Thymus (tissue), 11 donors: ENCODE results near the gene ERCC1. TPM values are rescaled to one million over a fixed set of nuclear protein-coding genes. Genes with fewer than 3 reads are reported as not detected.

Experiments used
- DNase-seq, 9 donors: peaks; one replicate each; pipeline ENCODE4 v3.0.0-alpha.2; 2013; ENCODE audit warnings: low spot score in 9 of 9, low read depth in 6 of 9, missing footprints in 1 of 9
- H3K27ac ChIP-seq, 2 donors: one replicate each; pipeline ENCODE4 v1.5.1; 2013; ENCODE audit warnings: control low read depth in 1 of 2, low read depth in 1 of 2, low read length in 1 of 2, mild to moderate bottlenecking in 1 of 2, moderate library complexity in 1 of 2
- H3K27me3 ChIP-seq, 2 donors: one replicate each; pipeline ENCODE4 v1.5.1; 2013; ENCODE audit warnings: low read length in 1 of 2; ENCODE audit not compliant: control insufficient read depth in 2 of 2, insufficient read depth in 1 of 2
- H3K36me3 ChIP-seq, 2 donors: one replicate each; pipeline ENCODE4 v1.5.1; 2013; ENCODE audit warnings: low read length in 1 of 2, mild to moderate bottlenecking in 1 of 2, moderate library complexity in 1 of 2; ENCODE audit not compliant: control insufficient read depth in 2 of 2, insufficient read depth in 2 of 2
- H3K4me1 ChIP-seq, 2 donors: one replicate each; pipeline ENCODE4 v1.5.1; 2013; ENCODE audit warnings: low read length in 2 of 2; ENCODE audit not compliant: control insufficient read depth in 2 of 2, insufficient read depth in 2 of 2
- H3K4me3 ChIP-seq, 2 donors: one replicate each; pipeline ENCODE4 v1.5.1; 2013; ENCODE audit warnings: low read length in 2 of 2, control low read depth in 1 of 2, mild to moderate bottlenecking in 1 of 2
- H3K9me3 ChIP-seq, 2 donors: one replicate each; pipeline ENCODE4 v1.5.1; 2013; ENCODE audit warnings: low read length in 1 of 2, mild to moderate bottlenecking in 1 of 2; ENCODE audit not compliant: control insufficient read depth in 2 of 2, insufficient read depth in 1 of 2
- WGBS: extraction: QIAGEN DNeasy Blood & Tissue Kit; methylation state at CpG from one replicate; pipeline ENCODE4 v1.1.7; 2013; 5-methylcytosine and 5-hydroxymethylcytosine counted together
- polyA plus RNA-seq: library from polyadenylated mRNA; stranded (reverse); fragments of 200-250 nt; gene quantifications from one replicate; pipeline ENCODE4 v1.2.3, GENCODE V29; 2013
- total RNA-seq: library from RNA; stranded (reverse); fragments of 120-200 nt; gene quantifications from one replicate; pipeline ENCODE4 v1.2.4, GENCODE V29; 2013
- donor health status: healthy.

The ERCC1 gene
- total and polyA plus RNA-seq, 2 donors = 42.6 to 61.6 TPM

DNA sequence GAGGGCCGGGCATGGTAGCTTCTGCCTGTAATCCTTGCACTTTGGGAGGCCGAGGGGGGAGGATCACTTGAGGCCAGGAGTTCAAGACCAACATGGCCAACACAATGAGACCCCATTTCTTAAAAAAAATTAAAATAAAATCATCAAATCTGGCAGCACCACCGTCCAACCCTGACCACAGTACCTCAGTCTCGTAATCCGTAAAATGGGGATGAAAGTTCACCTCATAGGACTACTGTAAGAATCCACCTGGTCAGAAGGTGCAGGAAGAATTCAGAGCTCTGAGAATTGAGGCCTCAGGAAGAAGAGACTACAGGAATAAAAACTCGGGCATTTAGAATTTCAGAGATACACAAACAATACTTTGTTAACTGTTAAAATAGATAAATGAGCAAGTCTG lies 21.9 kb downstream of the ERCC1 start:
- Histone ChIP-seq H3K4me3 (no peak overlapping the region), H3K36me3 (no peaks in the 10 kb centered on the region), H3K9me3 (peaks cover 0 to 15% of the 10 kb centered on the region in 2 donors), H3K27me3 (peaks cover 43 to 83% of the 10 kb centered on the region in 2 donors), H3K27ac (no peak overlapping the region), H3K4me1 (peaks cover 8 to 35% of the 10 kb centered on the region in 2 donors)
- 97% methylated on average over 6 of the region's 6 CpGs for WGBS
- DNase-seq = no peak

DNA sequence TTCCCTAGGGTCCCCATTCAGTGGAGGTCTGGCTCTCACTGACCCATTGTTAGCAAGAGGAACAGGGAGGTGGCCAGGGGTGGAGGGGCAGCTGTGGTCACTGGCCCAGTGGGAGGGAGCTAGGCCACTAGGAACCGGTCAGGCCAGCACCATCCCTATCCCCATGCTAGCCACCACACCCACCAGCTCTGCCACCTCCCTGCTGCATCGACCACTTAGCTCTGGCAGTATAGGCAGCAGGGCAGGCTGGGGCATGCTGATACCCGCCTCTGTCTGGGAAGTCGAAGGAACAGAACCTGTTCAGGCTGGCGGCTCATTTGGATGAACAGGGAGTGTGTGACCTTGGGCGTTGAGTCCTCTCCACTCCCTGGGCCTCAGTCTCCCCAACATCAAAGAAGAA lies 23.5 kb downstream of the ERCC1 start:
- DNase-seq = no peak
- H3K9me3 ChIP-seq = peaks cover 1 to 7% of the 10 kb centered on the region in 2 donors
- H3K27me3 ChIP-seq = peaks cover 59 to 90% of the 10 kb centered on the region in 2 donors
- WGBS = 91% methylated on average over 6 of the region's 6 CpGs
- H3K27ac ChIP-seq = no peak overlapping the region
- H3K36me3 ChIP-seq = no peaks in the 10 kb centered on the region
- H3K4me1 ChIP-seq = peaks cover 8 to 19% of the 10 kb centered on the region in 2 donors
- H3K4me3 ChIP-seq = no peak overlapping the region

DNA sequence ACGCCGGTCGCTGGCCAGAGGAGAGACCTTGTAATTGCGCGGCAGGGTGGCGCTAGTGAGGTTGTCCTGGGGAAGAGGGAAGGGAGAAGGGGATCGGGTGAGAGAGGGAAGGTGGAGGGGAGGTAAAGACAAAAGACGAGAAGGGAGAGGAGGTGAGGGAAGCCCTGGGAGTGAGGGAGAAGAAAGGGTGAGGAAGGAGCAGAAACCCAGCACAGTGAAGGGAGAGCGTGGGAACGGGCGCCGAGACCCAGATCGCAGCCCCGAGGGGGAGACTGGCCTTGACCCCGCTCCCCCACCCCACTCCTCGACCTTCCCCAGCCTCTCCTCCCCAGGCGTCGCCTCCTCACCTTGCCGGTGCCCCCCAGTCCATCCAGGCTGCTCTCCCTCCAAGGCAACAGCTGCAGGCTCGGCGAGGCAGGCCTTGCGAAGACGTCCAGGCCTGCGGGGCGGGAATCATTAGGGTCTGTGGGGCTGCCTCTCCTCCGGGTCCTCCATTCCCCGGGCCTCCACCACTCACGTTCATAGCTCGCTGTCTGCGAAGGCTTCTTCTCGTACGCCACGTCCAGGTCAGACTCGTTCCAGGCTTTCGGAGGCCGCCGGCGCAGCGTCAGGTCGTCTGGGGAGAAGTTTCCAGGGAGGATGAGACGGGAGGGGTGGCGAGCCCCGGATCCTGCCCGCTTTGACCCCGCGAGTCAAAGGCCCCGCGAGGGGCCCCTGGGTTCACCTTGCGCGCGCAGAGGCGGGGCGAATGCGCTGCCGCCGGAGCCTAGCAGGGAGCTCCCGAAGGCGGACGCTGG lies 27.7 kb downstream of the ERCC1 start:
- H3K27me3 ChIP-seq = peaks cover 31 to 67% of the 10 kb centered on the region in 2 donors
- 31% methylated on average over 59 of the region's 59 CpGs for WGBS
- H3K36me3 ChIP-seq = no peaks in the 10 kb centered on the region

DNA sequence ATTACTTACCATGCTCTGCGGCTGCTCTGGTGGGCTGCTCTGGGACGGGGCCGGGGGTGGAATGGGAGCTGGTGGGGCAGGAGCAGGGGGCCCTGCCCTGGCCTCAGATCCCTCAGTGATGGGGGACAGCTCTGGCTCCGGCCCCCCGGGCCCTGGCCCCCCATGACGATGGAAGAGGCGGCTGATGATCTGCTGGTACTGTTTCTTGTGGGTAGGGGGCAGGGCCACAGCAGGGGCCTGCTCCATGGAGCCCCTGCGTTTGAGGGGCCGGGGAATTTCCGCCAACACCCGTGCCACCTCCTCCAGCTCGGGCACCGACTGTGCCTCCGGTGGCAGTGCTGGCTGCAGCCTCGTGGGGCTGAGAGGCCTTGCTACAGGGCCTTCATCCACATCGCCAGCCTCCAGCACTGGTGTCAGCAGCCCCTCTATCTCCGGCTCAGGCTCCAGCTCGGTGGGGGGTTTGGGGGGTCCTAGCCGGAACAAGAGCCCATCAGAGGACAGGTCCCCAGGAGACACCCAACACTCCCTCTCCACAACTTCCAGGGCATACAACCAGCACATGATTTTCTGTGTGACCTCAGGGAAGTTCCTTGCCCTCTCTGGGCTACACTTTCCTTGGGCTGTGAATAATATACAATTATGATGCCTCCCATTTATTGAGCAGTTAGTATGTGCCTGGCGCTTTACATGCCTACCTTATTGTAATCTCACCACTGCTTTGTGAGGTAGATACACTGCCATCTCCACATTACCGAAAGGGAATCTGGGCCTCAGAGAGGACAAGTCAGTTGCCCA lies 31.6 kb downstream of the ERCC1 start:
- no peak overlapping the region for H3K27ac ChIP-seq
- DNase-seq = no peak
- H3K36me3 ChIP-seq = no peaks in the 10 kb centered on the region
- no peaks in the 10 kb centered on the region for H3K4me1 ChIP-seq
- peaks cover 20 to 51% of the 10 kb centered on the region in 2 donors for H3K27me3 ChIP-seq
- 96% methylated on average over 21 of the region's 21 CpGs for WGBS
- peaks cover 0 to 1% of the 10 kb centered on the region in 2 donors for H3K9me3 ChIP-seq
- H3K4me3 ChIP-seq = no peak overlapping the region

More for the DNA sequence above, 27.7 kb downstream of the ERCC1 start:
- peaks cover 0 to 1% of the 10 kb centered on the region in 2 donors for H3K9me3 ChIP-seq
- H3K4me3 ChIP-seq = no peak overlapping the region
- H3K27ac ChIP-seq = no peak overlapping the region
- peaks cover 0 to 4% of the 10 kb centered on the region in 2 donors for H3K4me1 ChIP-seq
- DNase-seq = no peak

DNA sequence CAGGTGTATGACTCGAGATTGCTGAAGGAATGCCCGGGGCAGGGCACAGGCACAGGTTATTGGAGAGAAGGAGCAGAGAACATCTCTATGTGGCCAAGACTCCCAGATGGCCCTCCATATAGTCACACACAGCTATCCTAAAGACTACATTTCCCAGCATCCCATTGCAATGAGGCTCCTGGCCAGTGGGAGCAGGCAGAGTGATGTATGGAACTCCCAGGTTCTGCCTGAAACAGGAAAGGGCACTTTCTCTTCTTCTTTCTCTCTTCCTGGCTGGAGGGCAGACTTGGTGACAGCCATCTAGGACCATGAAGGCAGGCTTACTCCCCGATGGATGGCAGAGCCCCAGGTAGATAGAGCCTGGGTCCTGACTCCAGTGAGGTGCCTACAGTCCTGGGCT lies 32.4 kb downstream of the ERCC1 start:
- Histone ChIP-seq H3K4me3 (no peak overlapping the region), H3K9me3 (peaks cover 0 to 1% of the 10 kb centered on the region in 2 donors), H3K36me3 (no peaks in the 10 kb centered on the region), H3K27me3 (peaks cover 13 to 51% of the 10 kb centered on the region in 2 donors), H3K4me1 (no peaks in the 10 kb centered on the region), H3K27ac (no peak overlapping the region)
- WGBS = 92% methylated on average over 3 of the region's 3 CpGs
- no peak for DNase-seq

DNA sequence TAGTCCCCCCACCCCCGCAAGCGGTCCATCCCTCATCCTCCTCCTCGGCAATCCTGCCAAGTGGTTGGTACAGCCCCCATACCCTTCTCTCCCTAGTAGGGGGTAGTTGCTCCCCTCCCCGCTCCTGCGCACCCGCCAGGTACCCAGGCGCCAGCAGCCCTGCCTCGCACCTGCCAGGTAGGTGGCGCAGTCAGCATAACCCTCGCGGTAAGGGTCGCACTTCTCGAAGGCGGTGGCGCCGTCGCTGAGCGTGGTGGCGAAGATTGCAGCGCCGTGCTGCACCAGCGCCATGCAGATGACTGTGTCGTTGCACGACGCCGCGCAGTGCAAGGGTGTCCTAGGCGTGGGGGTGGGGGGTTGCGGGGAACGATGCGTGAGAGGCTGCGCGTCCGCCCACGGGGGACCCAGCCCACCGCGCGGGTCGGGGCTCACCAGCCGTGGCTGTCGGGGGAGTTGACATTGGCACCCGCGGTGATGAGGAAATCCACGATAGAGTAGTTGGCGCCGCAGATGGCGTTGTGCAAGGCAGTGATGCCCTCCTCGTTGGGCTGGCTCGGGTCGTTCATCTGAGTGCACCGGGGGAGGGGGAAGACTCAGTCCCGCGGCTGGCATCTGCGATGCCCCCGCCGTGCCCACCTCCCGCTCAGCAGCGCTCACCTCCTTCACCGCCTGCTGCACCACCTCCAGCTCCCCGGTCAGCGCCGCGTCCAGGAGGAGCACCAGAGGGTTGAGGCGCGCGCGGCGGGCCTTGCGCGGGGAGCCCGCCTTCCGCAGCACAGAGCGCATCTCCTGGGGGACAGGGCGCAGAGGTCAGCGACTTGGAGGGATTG lies 38.1 kb downstream of the ERCC1 start:
- Histone ChIP-seq H3K27me3 (peaks cover 14 to 60% of the 10 kb centered on the region in 2 donors), H3K36me3 (no peaks in the 10 kb centered on the region), H3K4me1 (peaks cover 0 to 5% of the 10 kb centered on the region in 2 donors), H3K9me3 (peaks cover 0 to 9% of the 10 kb centered on the region in 2 donors), H3K27ac (no peak overlapping the region), H3K4me3 (no peak overlapping the region)
- 17% methylated on average over 75 of the region's 75 CpGs for WGBS
- DNase-seq = no peak

DNA sequence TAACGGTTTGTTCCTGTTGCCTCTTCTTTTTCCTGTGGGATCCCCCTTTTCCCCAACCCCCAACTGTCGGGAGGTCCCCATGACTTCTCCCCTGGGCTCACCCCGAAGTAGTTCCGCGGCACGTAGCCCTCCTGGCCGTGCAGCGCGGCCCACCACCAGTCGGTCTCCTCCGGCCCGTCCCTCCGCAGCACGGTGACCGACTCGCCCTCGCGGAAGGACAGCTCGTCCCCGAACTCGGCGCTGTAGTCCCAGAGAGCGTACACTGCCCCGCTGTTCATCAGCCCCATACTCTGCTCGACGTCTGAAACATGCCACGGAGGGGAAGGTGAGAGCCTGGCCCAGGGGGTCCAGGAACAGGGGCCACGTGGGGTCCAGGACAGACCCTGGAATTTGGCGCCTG lies 41.3 kb downstream of the ERCC1 start:
- Histone ChIP-seq H3K4me1 (peaks cover 0 to 5% of the 10 kb centered on the region in 2 donors), H3K36me3 (no peaks in the 10 kb centered on the region), H3K27me3 (peaks cover 14 to 50% of the 10 kb centered on the region in 2 donors), H3K4me3 (no peak overlapping the region), H3K27ac (no peak overlapping the region), H3K9me3 (peaks cover 0 to 9% of the 10 kb centered on the region in 2 donors)
- no peak for DNase-seq
- WGBS = 91% methylated on average over 29 of the region's 29 CpGs

DNA sequence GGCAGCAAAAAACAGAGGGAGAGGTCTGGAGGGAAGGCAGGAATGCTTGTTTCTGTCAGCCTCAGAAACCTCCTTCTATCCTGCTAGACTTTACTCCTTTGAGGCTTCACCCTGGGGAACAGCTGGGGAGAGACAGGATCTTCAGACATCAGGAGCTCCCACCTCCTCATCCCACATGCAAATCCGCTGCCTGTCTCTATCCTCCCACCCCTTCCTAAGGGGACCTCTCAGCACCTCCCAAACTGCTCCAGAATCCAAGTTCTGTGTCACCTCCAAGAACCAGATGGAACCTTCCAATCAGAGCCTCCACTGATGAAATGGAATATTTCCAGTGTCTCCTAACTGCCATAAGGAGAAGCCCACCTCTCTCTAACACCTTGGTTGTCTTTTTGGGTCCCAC lies 43.6 kb downstream of the ERCC1 start:
- no peak overlapping the region for H3K27ac ChIP-seq
- peaks cover 4 to 27% of the 10 kb centered on the region in 2 donors for H3K27me3 ChIP-seq
- DNase-seq = no peak
- H3K4me1 ChIP-seq = no peaks in the 10 kb centered on the region
- H3K36me3 ChIP-seq = no peaks in the 10 kb centered on the region
- H3K4me3 ChIP-seq = no peak overlapping the region
- WGBS = 92% methylated on average over 1 of the region's 1 CpG
- H3K9me3 ChIP-seq = peaks cover 0 to 2% of the 10 kb centered on the region in 2 donors
